CMK (cell line): Measurements from ENCODE around the gene PARD3B.

ENCODE experiments used
- DNase-seq: peaks from one replicate; pipeline ENCODE4 v3.0.0-alpha.2; 2010; ENCODE audit warnings: low read depth

PARD3B gene

DNA sequence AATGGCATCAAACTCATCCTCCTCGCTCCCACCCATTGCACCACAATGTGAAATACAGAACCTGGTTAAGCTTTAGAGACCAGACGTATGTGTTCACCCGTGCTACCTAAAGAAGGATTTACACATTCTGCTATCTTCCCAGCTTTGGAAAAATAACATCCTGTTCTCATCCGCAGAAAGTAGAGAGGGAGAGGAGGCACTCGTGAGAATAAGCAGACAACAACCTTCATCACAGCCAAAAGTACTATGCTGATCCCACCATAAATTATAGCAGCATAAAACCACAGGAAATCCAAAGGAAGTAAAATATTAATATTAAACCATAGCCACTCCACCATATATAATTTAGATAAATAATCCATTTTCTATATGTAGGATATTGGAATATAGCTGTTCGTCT, 1025.4 kb downstream of the PARD3B start:
- no peak for DNase-seq

DNA sequence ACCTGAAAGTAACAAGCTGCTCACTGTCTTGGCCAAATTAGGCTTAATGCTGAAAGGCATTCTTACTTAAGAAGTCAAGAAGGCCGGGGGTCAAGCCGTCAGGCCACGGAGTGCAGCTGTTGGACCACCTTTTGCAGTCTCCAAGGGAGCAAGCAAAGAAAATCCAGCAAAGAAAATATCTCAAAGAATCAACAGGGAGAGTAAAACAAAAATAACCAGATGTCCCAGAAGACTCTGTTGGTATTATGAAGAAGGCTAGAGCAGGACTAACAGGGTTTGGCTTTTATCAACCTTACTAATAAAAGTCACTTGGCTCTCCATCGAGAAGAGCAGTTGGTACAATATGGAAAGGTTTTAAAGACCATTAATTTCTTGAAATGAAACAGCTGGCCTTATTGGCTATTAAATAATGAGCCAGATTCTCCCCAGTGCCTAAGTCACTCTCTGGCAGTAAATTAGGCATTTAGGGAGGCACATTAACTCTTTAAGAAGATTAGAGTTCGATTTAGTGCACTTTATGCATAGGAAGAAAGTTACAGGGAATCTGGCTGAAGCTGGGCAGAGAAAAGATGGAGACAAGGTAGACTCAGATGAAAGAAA, 1026.2 kb downstream of the PARD3B start:
- DNase-seq, result no peak

DNA sequence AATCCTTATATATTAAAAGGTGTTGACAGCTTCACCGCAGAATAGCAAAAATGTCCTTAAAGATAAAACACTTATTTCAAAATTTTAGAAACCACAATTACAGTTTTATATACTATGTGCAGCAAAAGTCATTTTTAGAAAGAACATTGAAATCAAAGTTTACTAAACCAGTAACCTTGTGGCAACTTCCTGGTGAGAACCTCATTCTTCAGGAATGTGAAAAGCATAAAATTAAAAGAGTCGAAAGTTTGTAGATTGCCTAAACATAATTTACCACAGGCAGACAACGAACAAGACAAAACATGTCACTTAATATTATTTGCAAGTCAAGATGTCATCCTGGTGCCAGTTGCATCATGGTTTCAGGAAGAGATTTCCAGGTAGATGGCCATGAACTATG, 1028.7 kb downstream of the PARD3B start:
- no peak for DNase-seq

DNA sequence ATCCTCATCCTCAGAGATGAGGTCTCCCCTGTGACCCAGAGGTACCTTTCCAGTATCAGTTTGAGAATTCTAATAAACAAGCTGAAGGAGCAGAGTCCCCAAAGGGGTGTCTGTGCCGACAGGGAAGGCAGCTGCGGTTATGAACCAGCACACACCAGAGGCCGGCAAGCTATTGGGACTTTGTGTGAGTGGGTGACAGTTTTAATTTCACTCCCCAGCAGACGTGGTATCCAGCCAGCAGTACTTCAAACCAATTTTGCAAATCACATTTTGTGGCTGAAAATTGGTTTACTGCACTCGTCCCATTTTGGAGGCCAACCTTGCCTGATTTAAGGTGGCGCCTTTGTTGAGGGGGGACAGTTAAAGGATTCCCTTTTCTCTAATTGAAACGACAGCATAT, 1034.1 kb downstream of the PARD3B start:
- DNase-seq, result no peak

DNA sequence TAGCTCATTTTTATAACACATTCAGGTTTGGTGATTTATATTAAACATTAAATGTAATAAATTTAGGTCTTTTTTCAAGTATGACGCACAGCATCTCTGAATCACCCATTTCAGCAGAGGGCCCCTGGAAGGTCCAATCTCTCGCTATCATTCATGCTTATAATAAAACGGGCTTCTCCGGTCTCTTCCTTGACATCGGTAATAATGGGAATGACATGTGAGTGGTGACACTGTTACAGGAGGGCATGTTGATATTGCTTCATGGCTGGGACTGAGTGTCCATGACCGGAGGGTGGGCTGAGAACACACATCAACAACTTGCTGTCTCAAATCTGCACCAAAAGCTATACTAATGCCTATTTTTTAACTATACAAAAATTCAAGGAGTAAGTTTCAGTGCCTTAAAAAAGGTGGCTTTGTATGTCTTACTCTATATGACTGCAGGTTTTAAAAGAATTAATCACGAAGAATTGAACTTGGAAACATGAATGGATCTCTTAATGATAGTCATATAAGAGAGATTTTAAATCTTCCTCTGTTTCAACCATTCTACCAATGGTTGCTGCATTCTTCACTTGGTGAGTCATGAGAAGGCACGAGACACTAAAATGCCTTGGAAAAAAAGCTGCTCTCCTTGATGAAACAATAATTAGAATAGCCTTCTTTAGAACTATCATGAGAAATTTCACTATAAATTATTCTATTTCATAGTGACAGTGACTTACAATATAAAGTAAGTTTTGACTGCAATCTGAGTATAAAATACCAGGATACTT, 1035.1 kb downstream of the PARD3B start:
- DNase-seq, result no peak

DNA sequence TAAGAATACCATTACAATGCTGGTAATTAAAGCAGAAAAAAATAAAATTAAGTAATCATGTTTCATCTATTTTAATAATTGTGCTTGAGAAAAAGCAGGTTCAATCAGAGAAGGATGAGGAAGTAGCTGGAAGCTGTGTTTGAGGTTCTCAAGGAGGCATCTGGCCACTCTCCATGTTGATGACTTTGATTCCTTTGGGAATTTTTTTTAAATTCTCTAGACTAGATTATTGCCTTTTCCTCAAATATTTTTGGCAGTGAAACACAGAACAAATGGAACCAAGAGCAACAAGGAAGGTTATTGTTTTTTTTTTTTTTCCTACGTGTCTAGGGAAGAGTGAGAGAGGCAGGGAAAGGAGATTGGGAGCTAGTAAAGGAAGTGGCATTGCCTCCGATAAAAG, 1037.1 kb downstream of the PARD3B start:
- no peak for DNase-seq

DNA sequence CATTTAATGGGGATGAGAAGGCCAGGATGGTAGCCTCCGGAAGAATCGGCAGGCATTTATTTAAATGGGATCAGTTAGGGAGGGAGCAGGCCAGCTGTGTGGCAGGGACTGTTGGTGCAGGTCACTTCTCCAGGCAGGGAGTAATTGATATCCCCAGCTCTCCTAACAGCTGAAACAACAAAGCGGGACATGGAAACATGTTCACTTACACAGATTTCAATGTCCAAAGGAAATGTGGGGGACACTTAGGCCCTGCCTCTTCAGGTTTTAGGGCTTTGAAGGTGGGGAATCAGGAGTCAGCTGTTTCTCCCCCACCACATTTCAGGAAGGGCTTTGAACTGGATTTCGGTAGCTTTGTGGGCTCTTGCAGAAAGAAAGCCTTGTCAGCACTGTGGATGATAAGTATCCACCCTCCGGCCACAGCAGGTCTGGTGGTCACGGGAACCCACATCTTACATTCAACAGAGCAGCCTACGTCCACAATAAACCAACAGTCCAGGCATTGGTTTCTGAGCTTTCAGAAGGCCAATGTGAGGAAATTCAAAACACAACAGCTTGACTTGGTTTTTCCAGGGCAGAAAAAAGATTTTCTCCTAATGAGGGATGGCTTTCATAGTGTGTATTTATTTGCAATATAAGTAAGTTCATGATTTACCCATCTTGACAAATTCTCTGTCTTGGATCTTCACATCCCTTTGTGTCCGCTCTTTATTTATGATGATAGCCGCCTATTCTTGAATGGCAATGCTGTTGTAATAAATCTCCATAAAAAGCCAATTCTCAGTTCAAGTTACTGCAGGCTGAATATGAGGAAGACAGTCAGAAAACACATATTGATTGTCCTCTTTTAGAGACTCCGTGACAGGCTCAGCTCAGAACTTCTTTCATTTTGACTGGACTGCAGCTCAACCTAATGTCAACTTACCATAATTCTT, 1040.4 kb downstream of the PARD3B start:
- DNase-seq, result no peak

DNA sequence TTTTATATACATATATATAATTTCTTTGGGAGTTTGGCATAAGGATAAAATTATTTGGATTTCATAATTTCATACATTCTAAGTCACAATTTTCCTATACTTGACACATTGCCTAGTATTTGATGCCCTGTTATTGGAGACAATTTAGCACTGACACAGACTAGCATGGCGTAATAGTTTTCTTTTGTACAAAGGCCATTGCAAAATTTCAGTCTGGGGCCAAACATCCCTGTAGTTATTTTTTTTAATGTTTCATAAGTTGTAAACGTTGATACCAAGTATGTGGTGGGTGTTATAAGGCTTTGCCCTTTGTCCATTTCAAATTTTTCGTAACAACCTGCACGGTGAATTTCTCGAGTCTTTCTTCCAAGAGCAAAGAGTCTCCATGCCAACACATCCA, 1041.4 kb downstream of the PARD3B start:
- DNase-seq, result no peak

DNA sequence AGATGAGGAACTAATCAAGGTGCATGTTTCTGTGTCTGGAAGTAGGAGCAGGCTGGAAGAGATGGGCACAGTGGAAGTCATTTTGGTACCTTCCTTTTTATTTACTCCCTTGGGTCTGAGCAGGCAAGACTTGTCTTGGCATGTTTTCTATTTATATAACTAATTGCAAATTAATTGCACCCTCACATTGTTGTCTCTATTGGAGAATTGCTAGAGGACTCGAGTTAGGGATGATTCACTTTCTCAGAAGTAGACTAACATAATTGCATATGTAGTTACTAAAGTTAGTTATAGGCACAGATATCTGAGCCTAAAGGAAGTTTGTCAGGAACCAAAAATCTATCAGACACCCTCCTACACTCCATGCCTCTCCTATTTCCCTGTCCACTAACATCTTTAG, 1044.2 kb downstream of the PARD3B start:
- DNase-seq, result no peak

DNA sequence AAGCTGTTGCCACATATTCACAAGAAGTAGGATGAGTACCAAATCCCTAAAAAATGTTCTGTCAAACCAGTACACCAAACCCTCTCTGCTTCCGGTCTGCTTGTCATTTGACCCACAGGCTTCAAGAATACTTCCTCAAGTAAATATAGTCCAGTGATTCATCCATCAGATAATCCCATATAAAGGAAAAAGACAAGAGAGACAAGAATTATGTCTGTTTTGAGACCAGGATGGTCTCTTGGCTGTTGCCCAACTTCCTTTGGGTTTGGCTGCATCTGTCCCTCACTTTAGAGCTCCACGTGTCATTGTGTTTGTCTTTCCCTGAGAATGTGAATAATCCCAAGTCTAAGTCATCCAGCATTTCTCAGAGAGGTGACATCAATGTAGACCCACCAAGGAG, 1045.5 kb downstream of the PARD3B start:
- no peak for DNase-seq

DNA sequence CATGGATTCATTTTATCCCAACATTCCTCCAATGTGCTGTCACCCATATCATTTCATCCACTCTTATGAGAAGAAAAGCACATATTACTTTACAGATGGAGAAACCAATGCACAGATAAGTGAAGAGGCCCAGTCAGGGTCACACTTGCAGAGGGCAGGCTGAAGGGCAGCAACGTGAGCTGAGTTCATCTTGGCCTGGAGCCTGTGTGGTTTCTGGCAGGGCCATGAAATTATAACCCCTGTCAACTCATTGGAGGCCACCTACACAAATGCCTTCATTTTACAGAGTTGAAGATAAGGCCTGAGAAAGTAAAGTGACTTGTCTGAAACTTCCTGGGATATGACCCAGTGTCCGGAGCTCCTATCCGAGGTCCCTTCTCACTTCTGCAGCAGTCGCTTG, 1048.6 kb downstream of the PARD3B start:
- DNase-seq, result no peak

DNA sequence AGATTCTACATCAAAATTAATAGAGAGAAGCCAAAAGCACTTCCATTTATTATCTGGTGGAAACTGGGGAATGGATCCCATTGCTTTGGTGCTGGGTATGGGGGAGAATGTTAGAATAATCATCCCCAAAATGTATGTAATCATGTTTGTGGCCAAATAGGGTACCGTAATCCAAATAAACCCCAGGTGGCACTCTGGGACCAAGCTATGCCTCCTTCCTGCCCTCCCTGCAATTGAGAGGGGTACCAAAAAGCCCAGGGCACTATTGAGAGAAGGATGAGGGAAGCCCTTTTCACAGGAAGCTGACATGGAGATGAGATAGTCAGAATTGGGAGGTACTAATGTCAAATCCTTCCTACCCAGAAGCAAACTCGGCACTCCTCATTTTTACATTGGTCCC, 1051.3 kb downstream of the PARD3B start:
- no peak for DNase-seq

DNA sequence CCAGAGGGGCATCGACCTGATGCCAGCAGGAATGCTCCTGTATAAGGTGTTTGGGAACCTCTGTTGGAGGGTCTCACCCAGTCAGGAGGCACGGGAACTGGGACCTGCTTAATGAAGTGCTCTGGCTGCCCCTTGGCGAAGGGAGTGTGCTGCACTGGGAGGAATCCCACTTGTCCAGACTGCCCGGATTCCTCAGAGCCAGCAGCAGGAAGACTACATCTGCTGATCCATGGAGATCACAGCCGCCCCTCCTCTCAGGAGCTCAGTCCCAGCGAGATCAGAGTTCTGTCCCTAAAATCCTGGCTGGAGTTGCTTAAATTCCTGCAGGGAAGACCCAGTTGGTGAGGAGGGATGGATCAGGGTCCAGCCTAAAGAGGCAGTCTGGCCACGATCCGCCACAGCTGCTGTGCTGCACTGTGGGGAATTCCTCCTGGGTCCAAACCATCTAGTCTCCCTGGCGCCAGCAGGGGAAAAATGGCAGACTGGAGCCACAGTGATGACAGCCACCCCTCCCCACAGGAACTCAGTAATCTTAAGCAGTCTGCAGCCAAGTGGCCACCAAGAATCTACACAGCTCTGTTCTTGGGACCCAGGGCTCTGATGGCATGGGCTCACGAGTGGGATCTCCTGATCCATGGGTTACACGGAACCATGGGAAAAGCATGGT, 1060.5 kb downstream of the PARD3B start:
- DNase-seq, result no peak

DNA sequence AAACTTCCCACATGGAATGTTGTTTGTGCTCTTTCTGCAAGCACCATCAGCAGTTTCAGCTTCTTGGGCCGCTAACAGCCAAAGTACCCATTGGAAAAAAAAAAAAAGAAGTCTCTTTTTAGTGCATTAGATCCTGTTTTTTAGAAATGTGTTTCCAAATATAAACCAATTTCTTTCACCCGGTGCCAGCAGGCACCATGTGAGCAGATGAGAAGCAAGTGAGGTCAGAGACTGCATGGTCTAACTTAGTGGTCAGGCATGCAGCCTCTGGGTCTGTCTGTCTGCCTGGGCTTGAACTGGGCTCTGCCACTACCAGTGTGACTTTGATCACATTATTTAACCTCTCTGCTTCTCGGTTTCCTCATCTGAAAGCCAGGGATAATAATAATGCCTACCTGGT, 1061.9 kb downstream of the PARD3B start:
- DNase-seq, result no peak

DNA sequence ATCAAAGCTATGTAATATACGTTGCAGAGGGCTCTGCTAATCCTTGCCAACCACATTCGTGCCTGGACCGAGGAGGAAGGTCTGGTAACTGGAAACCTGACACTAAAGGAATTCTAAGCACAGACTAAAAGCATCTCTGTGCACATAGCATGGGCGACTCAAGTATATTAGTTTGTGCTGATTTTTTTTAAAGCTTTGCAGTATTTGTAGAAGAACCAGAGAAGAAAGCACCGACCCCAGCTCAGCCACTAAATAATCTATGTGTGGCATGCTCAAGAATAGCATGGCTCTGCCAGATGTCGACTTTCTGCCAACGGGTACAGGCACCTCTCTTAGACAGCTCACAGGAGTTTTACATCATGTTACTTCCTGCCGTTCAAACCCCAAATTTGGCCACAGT, 1063.8 kb downstream of the PARD3B start:
- DNase-seq, result no peak

DNA sequence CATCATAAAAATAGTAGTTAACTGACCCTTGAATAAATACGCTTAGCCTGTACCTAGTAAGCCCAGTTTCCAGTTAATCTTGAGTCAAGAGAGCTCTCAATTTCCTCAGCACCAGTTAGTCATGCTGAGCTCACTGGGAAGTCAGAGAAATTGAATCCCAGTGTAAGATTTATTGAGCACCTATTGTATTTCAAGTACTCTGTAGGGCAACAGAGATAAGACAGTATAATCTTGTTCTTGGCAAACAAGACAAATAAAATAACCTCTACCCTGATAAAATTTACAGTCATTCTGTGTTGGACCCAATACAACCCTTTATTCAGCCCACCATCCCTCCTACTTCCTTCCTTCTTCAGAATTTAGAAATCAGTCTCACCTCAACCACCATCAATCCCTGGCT, 1065.2 kb downstream of the PARD3B start:
- no peak for DNase-seq

DNA sequence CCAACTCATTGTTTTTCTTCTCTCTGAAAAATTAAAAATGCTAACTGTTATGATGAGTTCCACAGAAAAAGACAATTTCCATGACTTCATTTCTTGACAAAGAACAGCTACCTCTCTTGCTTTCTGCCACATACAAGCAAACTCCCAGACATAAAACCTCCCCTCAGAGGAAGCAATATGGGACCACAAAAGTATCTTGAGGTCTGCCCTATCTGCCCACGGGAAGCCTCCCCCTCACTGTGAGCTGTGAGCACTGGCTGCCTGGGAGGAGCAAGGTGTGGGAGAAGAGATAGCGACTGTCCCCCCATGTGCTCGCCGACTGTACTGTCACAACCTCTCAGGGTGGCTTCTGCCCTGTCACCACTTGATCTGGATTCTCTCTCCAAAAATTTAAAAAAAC, 1067.4 kb downstream of the PARD3B start:
- peak; percentile 86 for DNase-seq

DNA sequence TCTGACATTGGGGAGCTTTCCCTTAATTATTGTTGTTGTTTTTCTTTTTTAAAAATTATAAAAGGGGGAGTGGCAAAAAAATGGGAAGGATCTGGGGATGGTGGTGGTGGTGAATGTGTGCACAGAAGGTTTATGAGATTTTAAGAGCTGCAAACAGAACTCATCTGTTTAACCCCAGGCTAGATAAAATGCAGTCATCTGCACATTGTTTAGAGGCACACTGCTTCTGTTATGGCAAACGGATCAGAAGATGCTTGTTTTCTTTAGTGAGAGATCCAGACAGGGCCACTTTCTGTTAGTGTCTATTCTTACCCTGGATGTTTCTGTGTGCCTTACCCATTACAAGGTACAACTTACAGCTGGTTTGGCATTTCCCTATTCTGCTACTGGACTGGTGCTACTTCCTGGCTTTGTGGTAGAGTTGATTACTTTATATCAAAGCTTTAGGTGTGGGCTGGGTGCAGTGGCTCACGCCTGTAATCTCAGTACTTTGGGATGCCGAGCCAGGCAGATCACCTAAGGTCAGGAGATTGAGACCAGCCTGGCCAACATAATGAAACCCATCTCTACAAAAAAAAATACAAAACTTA, 1068.8 kb downstream of the PARD3B start:
- DNase-seq, result no peak

DNA sequence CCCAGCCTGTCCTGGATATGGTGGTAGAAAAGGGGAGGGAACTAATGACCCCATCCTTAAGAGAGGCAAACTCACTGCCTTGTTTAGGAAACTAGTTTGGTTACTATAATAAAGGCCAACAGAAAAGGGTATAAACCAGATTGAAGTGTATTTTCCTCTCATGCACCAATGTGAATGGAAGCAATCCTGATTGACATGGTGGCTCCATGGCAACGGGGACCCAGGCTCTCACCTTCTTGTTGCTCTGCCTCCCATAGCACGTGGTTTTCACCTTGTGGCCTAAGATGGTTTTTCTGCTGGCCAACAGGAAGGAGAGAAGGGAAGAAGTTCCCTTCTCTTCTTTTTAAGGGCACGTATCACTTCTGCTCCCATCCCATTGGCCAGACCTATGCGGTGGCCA, 1069.7 kb downstream of the PARD3B start:
- DNase-seq, result no peak

DNA sequence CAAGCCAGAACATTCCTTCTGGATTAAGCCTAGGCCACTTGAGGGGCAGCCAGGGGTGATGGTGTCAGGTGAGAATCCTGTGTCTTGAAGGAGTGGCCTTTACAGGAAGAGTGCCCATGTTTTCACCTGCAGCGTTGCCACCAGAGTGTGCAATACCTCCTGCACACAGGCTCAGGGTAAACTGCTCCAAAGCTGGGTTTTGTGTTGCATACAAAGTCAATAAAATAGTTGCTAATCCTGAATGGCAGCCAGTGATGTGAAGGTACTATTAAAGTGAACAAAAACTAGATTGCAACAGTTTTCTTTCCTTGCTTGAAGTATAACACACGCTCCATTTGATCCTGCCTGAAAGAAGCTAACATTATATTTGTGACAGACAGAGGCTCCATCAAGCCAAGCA, 1072.6 kb downstream of the PARD3B start:
- no peak for DNase-seq

DNA sequence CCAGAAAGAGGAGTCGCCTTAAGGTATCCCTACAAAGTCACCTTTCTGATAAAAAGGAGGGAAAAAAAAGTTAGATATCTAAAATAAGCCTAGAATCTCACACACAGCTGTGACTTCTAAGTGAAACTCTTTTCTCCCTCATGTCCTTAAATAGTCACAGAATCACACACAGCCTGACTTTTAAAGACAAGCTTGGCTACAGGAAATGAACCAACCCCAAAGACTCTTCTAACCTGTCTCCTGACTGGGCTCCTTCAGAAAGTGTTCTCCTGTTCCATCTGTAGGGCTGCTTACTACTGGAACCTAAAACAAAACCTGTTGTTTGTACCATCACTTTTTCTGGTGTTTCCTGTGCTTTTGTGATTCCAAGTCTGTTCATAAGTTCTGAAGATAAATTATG, 1074.3 kb downstream of the PARD3B start:
- no peak for DNase-seq

DNA sequence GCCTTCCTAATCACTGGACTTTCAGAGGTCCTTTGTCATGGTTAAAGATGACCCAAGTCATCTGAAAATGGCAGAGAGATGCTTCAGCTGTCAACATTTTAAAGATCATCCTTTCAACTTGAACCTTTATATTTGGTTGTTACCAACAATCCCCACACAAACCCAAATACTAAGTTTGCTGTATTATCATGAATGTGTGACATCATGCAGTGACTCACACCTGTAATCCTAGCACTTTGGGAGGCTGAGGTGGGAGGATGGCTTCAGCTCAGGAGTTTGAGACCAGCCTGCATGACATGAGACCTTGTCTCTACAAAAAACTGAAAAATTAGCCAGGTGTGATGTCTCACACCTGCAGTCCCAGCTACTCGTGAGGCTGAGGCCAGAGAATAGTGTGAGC, 1081.8 kb downstream of the PARD3B start:
- DNase-seq, result no peak
